22Rv1 (cell line): Measurements from ENCODE around the gene SUGCT.

Experiments used
- ZFX ChIP-seq: fragments of 450-650 bp; IDR thresholded peaks from 2 replicates; pipeline ENCODE4 v1.6.1; 2017; ENCODE audit warnings: antibody characterized with exemption, borderline replicate concordance
- TF ChIP-seq, protein P1 (sequence below): fragments of 450-650 bp; IDR thresholded peaks from 2 replicates; pipeline ENCODE4 v1.5.1; 2017; ENCODE audit warnings: mild to moderate bottlenecking

DNA sequence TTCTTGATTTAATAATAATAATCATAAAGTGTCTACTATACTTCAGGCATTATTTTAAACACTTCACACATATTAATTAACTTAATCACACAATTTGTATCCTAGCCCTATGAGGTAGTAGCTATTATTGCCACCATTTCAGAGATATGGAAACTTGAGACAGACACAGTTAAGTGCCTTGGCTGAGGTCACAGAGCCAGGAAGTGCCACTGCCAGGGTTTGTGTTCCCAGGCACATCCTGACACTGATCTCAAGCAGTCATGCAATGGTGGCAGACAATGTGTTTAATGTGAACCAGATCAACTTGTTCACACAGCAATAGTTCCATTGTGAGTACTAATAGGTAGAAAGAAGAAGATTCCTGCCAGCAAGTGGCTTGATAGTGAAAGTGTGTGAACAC lies 666.0 kb downstream of the SUGCT start:
- TF ChIP-seq ZFX, result no peak
- TF ChIP-seq, protein P1, sequence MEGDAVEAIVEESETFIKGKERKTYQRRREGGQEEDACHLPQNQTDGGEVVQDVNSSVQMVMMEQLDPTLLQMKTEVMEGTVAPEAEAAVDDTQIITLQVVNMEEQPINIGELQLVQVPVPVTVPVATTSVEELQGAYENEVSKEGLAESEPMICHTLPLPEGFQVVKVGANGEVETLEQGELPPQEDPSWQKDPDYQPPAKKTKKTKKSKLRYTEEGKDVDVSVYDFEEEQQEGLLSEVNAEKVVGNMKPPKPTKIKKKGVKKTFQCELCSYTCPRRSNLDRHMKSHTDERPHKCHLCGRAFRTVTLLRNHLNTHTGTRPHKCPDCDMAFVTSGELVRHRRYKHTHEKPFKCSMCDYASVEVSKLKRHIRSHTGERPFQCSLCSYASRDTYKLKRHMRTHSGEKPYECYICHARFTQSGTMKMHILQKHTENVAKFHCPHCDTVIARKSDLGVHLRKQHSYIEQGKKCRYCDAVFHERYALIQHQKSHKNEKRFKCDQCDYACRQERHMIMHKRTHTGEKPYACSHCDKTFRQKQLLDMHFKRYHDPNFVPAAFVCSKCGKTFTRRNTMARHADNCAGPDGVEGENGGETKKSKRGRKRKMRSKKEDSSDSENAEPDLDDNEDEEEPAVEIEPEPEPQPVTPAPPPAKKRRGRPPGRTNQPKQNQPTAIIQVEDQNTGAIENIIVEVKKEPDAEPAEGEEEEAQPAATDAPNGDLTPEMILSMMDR, result no peak
